ENCODE results near the gene IQSEC3. TPM values are rescaled to one million over a fixed set of nuclear protein-coding genes. Genes with fewer than 3 reads are reported as not detected.

Gene IQSEC3
- total and polyA plus RNA-seq, 10 of the 15 experiments (the other 5 are each of a cell fraction or from before 2014, with no cell fraction given): not detected

DNA sequence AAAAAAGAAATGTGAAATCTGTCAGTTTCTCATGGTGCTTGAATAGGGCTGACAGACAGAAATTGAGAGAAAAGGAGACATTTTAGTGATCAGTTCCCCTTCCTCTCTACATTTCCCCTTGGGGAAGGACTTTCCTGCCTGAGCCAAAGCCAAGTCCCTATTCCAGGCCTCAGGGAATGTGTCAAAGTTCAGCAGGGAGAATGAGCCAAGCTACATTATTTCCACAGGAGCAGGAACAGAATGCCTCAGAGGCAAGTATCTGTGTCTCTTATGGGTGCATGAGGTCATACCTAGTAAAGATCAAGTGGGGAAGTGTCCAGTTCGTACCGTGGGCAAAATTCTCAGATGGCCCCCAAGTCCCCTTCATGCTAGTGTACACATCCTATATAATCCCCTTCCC, 68.6 kb downstream of the IQSEC3 start:
- Histone ChIP-seq H2AFZ (ENCODE audit: control insufficient read depth, low read depth, low read length) (no peak overlapping the region), H3K9me3 (replicated peaks; ENCODE audit: control insufficient read depth, insufficient read depth, low read length) (no peaks in the 10 kb centered on the region), H3K27ac (ENCODE audit: control insufficient read depth, insufficient read depth) (no peak overlapping the region), H3K36me3 (ENCODE audit: control insufficient read depth in 2 of 2, insufficient read depth in 2 of 2, low read length in 1 of 2) (no peaks in the 10 kb centered on the region), H3K4me1 (ENCODE audit: control insufficient read depth, insufficient read depth, low read length) (no peaks in the 10 kb centered on the region), H3K4me3 (no peak overlapping the region), H3K4me2 (ENCODE audit: control insufficient read depth, insufficient read depth) (no peak overlapping the region), H3K27me3 (replicated peaks in 1 of 2; ENCODE audit: control insufficient read depth in 2 of 2, insufficient read depth in 2 of 2, low read length in 1 of 2) (peaks cover 0 to 4% of the 10 kb centered on the region in 2 experiments; a peak in 3 of 4 replicates), H3K9ac (ENCODE audit: control insufficient read depth, insufficient read depth, low read length) (no peak overlapping the region), H3K79me2 (ENCODE audit: control insufficient read depth, insufficient read depth, low read length) (no peaks in the 10 kb centered on the region), H4K20me1 (ENCODE audit: control insufficient read depth, insufficient read depth) (no peaks in the 10 kb centered on the region)
- DNase-seq (ENCODE audit: low read depth, low spot score): no peak
- no peak for FAIRE-seq
- in situ Hi-C loops (cut with MboI): no loop called here
- CTCF ChIA-PET: interaction anchor here (0.9 kb wide), 1 partner anchor 10 kb away, joined by 3 read pairs; no protein-coding TSS in a partner anchor
- BruUV-seq (replicated peaks): no TSS peak
- TF ChIP-seq, protein P1, sequence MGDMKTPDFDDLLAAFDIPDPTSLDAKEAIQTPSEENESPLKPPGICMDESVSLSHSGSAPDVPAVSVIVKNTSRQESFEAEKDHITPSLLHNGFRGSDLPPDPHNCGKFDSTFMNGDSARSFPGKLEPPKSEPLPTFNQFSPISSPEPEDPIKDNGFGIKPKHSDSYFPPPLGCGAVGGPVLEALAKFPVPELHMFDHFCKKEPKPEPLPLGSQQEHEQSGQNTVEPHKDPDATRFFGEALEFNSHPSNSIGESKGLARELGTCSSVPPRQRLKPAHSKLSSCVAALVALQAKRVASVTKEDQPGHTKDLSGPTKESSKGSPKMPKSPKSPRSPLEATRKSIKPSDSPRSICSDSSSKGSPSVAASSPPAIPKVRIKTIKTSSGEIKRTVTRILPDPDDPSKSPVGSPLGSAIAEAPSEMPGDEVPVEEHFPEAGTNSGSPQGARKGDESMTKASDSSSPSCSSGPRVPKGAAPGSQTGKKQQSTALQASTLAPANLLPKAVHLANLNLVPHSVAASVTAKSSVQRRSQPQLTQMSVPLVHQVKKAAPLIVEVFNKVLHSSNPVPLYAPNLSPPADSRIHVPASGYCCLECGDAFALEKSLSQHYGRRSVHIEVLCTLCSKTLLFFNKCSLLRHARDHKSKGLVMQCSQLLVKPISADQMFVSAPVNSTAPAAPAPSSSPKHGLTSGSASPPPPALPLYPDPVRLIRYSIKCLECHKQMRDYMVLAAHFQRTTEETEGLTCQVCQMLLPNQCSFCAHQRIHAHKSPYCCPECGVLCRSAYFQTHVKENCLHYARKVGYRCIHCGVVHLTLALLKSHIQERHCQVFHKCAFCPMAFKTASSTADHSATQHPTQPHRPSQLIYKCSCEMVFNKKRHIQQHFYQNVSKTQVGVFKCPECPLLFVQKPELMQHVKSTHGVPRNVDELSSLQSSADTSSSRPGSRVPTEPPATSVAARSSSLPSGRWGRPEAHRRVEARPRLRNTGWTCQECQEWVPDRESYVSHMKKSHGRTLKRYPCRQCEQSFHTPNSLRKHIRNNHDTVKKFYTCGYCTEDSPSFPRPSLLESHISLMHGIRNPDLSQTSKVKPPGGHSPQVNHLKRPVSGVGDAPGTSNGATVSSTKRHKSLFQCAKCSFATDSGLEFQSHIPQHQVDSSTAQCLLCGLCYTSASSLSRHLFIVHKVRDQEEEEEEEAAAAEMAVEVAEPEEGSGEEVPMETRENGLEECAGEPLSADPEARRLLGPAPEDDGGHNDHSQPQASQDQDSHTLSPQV (IDR thresholded peaks at IDR 0.05): no peak
- TF ChIP-seq EP300 (IDR thresholded peaks at IDR 0.05; ENCODE audit: borderline replicate concordance in 1 of 2, control insufficient read depth in 1 of 2, low read depth in 2 of 2, low read length in 2 of 2): no peak
- no peak for TF ChIP-seq STAT3 (IDR thresholded peaks at IDR 0.05; ENCODE audit: low read depth, low read length)
- no peak for TF ChIP-seq ZSCAN29 (IDR thresholded peaks at IDR 0.05)
- TF ChIP-seq POLR2AphosphoS5 (IDR thresholded peaks at IDR 0.05; ENCODE audit: low read length): no peak
- no peak for TF ChIP-seq NRF1 (conservative IDR thresholded peaks at IDR 0.05; ENCODE audit: low read depth, low read length)
- TF ChIP-seq NFIC (IDR thresholded peaks at IDR 0.05; ENCODE audit: low read depth, low read length): no peak
- no peak for TF ChIP-seq CREB1 (IDR thresholded peaks at IDR 0.05; ENCODE audit: low read depth)
- no peak for TF ChIP-seq CHD4 (IDR thresholded peaks at IDR 0.05)
- POLR2A ChIA-PET: no interaction called here
- RAD21 ChIA-PET (ENCODE audit: unreplicated experiment): no interaction called here
- SMC1A ChIA-PET (ENCODE audit: uncharacterized antibody, unreplicated experiment): interaction anchor here (1.2 kb wide), 1 partner anchor 9 kb away, joined by 4 read pairs; no protein-coding TSS in a partner anchor
- WGBS (ENCODE audit: insufficient coverage, insufficient replicate concordance, low lambda C conversion rate, missing lambda C conversion rate): 45% methylated on average over 2 of the region's 2 CpGs
- no peak for ATAC-seq
- intact Hi-C loops (cut with micrococcal nuclease; ENCODE audit: unreplicated experiment): no loop called here
